ENCODE results near the gene CHURC1.

CHURC1 gene

GRCh38 chr14:64942531-64943111 is 28.4 kb downstream of the CHURC1 start, which contains the start of gene GPX2:
Gene GPX2, minus strand, starts transcription at chr14:64942745. Its CDS starts 19 bp downstream, at chr14:64942726.
- Histone ChIP-seq H3K9ac (ENCODE audit: low read depth, low read length) (no peak within 1 kb of the TSS), H3K4me3 (ENCODE audit: low read depth, low read length) (no peak within 1 kb of the TSS), H3K36me3 (ENCODE audit: control insufficient read depth, insufficient read depth, low read length) (peaks cover 5% of the 10 kb centered on the region), H3K4me1 (ENCODE audit: control insufficient read depth, insufficient read depth, low read length) (peaks cover 4% of the 10 kb centered on the region), H3K27me3 (ENCODE audit: control insufficient read depth, insufficient read depth, low read length) (no peaks in the 10 kb centered on the region), H3K9me3 (ENCODE audit: control insufficient read depth, insufficient read depth, low read length) (no peaks in the 10 kb centered on the region)

GRCh38 chr14:64943556-64943955 is 29.3 kb downstream of the CHURC1 start:
- Histone ChIP-seq H3K36me3 (ENCODE audit: control insufficient read depth, insufficient read depth, low read length) (peaks cover 15% of the 10 kb centered on the region), H3K4me1 (ENCODE audit: control insufficient read depth, insufficient read depth, low read length) (peaks cover 4% of the 10 kb centered on the region), H3K4me3 (ENCODE audit: low read depth, low read length) (no peak overlapping the region), H3K9me3 (ENCODE audit: control insufficient read depth, insufficient read depth, low read length) (no peaks in the 10 kb centered on the region), H3K9ac (ENCODE audit: low read depth, low read length) (no peak overlapping the region), H3K27me3 (ENCODE audit: control insufficient read depth, insufficient read depth, low read length) (no peaks in the 10 kb centered on the region)

- Histone ChIP-seq H3K27me3 (ENCODE audit: control insufficient read depth, insufficient read depth, low read length) (no peaks in the 10 kb centered on the region), H3K4me1 (ENCODE audit: control insufficient read depth, insufficient read depth, low read length) (peaks cover 4% of the 10 kb centered on the region), H3K9ac (ENCODE audit: low read depth, low read length) (no peak overlapping the region), H3K4me3 (ENCODE audit: low read depth, low read length) (no peak overlapping the region), H3K9me3 (ENCODE audit: control insufficient read depth, insufficient read depth, low read length) (no peaks in the 10 kb centered on the region), H3K36me3 (ENCODE audit: control insufficient read depth, insufficient read depth, low read length) (peaks cover 18% of the 10 kb centered on the region)
Observed at GRCh38 chr14:64944041-64944440, 29.8 kb downstream of the CHURC1 start.

GRCh38 chr14:64944861-64945260 is 30.6 kb downstream of the CHURC1 start:
- H3K4me1 ChIP-seq (ENCODE audit: control insufficient read depth, insufficient read depth, low read length): peaks cover 4% of the 10 kb centered on the region
- H3K36me3 ChIP-seq (ENCODE audit: control insufficient read depth, insufficient read depth, low read length): peaks cover 20% of the 10 kb centered on the region
- no peak overlapping the region for H3K9ac ChIP-seq (ENCODE audit: low read depth, low read length)
- no peaks in the 10 kb centered on the region for H3K9me3 ChIP-seq (ENCODE audit: control insufficient read depth, insufficient read depth, low read length)
- no peaks in the 10 kb centered on the region for H3K27me3 ChIP-seq (ENCODE audit: control insufficient read depth, insufficient read depth, low read length)
- H3K4me3 ChIP-seq (ENCODE audit: low read depth, low read length): no peak overlapping the region

- Histone ChIP-seq H3K9ac (ENCODE audit: low read depth, low read length) (no peak overlapping the region), H3K9me3 (ENCODE audit: control insufficient read depth, insufficient read depth, low read length) (no peaks in the 10 kb centered on the region), H3K4me1 (ENCODE audit: control insufficient read depth, insufficient read depth, low read length) (peaks cover 4% of the 10 kb centered on the region), H3K36me3 (ENCODE audit: control insufficient read depth, insufficient read depth, low read length) (peaks cover 28% of the 10 kb centered on the region), H3K4me3 (ENCODE audit: low read depth, low read length) (no peak overlapping the region), H3K27me3 (ENCODE audit: control insufficient read depth, insufficient read depth, low read length) (no peaks in the 10 kb centered on the region)
Observed at GRCh38 chr14:64945431-64946178, 31.4 kb downstream of the CHURC1 start.

- Histone ChIP-seq H3K9me3 (ENCODE audit: control insufficient read depth, insufficient read depth, low read length) (no peaks in the 10 kb centered on the region), H3K36me3 (ENCODE audit: control insufficient read depth, insufficient read depth, low read length) (peaks cover 35% of the 10 kb centered on the region), H3K27me3 (ENCODE audit: control insufficient read depth, insufficient read depth, low read length) (no peaks in the 10 kb centered on the region), H3K9ac (ENCODE audit: low read depth, low read length) (no peak overlapping the region), H3K4me3 (ENCODE audit: low read depth, low read length) (no peak overlapping the region), H3K4me1 (ENCODE audit: control insufficient read depth, insufficient read depth, low read length) (peaks cover 4% of the 10 kb centered on the region)
Observed at GRCh38 chr14:64946310-64947045, 32.2 kb downstream of the CHURC1 start.

GRCh38 chr14:64947710-64948611 is 33.7 kb downstream of the CHURC1 start:
- Histone ChIP-seq H3K9ac (ENCODE audit: low read depth, low read length) (no peak overlapping the region), H3K4me1 (ENCODE audit: control insufficient read depth, insufficient read depth, low read length) (peaks cover 4% of the 10 kb centered on the region), H3K4me3 (ENCODE audit: low read depth, low read length) (no peak overlapping the region), H3K36me3 (ENCODE audit: control insufficient read depth, insufficient read depth, low read length) (peaks cover 44% of the 10 kb centered on the region), H3K27me3 (ENCODE audit: control insufficient read depth, insufficient read depth, low read length) (no peaks in the 10 kb centered on the region), H3K9me3 (ENCODE audit: control insufficient read depth, insufficient read depth, low read length) (no peaks in the 10 kb centered on the region)

GRCh38 chr14:64948612-64949210 is 34.5 kb downstream of the CHURC1 start:
- H3K4me3 ChIP-seq (ENCODE audit: low read depth, low read length): no peak overlapping the region
- H3K9ac ChIP-seq (ENCODE audit: low read depth, low read length): no peak overlapping the region
- H3K9me3 ChIP-seq (ENCODE audit: control insufficient read depth, insufficient read depth, low read length): no peaks in the 10 kb centered on the region
- peaks cover 50% of the 10 kb centered on the region for H3K36me3 ChIP-seq (ENCODE audit: control insufficient read depth, insufficient read depth, low read length)
- H3K27me3 ChIP-seq (ENCODE audit: control insufficient read depth, insufficient read depth, low read length): no peaks in the 10 kb centered on the region
- H3K4me1 ChIP-seq (ENCODE audit: control insufficient read depth, insufficient read depth, low read length): peaks cover 2% of the 10 kb centered on the region

GRCh38 chr14:64950889-64951288 is 36.6 kb downstream of the CHURC1 start:
- Histone ChIP-seq H3K36me3 (ENCODE audit: control insufficient read depth, insufficient read depth, low read length) (peaks cover 50% of the 10 kb centered on the region), H3K4me1 (ENCODE audit: control insufficient read depth, insufficient read depth, low read length) (peaks cover 12% of the 10 kb centered on the region), H3K27me3 (ENCODE audit: control insufficient read depth, insufficient read depth, low read length) (no peaks in the 10 kb centered on the region), H3K9me3 (ENCODE audit: control insufficient read depth, insufficient read depth, low read length) (no peaks in the 10 kb centered on the region), H3K9ac (ENCODE audit: low read depth, low read length) (no peak overlapping the region), H3K4me3 (ENCODE audit: low read depth, low read length) (no peak overlapping the region)

- Histone ChIP-seq H3K9ac (ENCODE audit: low read depth, low read length) (no peak overlapping the region), H3K4me1 (ENCODE audit: control insufficient read depth, insufficient read depth, low read length) (peaks cover 14% of the 10 kb centered on the region), H3K36me3 (ENCODE audit: control insufficient read depth, insufficient read depth, low read length) (peaks cover 50% of the 10 kb centered on the region), H3K9me3 (ENCODE audit: control insufficient read depth, insufficient read depth, low read length) (no peaks in the 10 kb centered on the region), H3K4me3 (ENCODE audit: low read depth, low read length) (no peak overlapping the region), H3K27me3 (ENCODE audit: control insufficient read depth, insufficient read depth, low read length) (no peaks in the 10 kb centered on the region)
Observed at GRCh38 chr14:64951291-64951690, 37.0 kb downstream of the CHURC1 start.

GRCh38 chr14:64951724-64952123 is 37.5 kb downstream of the CHURC1 start:
- peaks cover 18% of the 10 kb centered on the region for H3K4me1 ChIP-seq (ENCODE audit: control insufficient read depth, insufficient read depth, low read length)
- no peak overlapping the region for H3K4me3 ChIP-seq (ENCODE audit: low read depth, low read length)
- H3K9ac ChIP-seq (ENCODE audit: low read depth, low read length): no peak overlapping the region
- peaks cover 50% of the 10 kb centered on the region for H3K36me3 ChIP-seq (ENCODE audit: control insufficient read depth, insufficient read depth, low read length)
- H3K9me3 ChIP-seq (ENCODE audit: control insufficient read depth, insufficient read depth, low read length): no peaks in the 10 kb centered on the region
- H3K27me3 ChIP-seq (ENCODE audit: control insufficient read depth, insufficient read depth, low read length): no peaks in the 10 kb centered on the region
